Smooth muscle cell (in vitro differentiated cells): ENCODE measurements around the gene AOAH. TPM values are rescaled to one million over a fixed set of nuclear protein-coding genes. Genes with fewer than 3 reads are reported as not detected.

Source experiments
- DNase-seq: peaks from one replicate; lab custom pipeline; 2025; ENCODE audit not compliant: unreplicated experiment; lab: John Stamatoyannopoulos, UW
- H2AFZ ChIP-seq: fragments of 200-600 bp; sonication (generic); 2 replicates; pipeline ENCODE4 v1.6.0; 2016; ENCODE audit warnings: antibody characterized with exemption, low read depth, mild to moderate bottlenecking
- H3F3A ChIP-seq: fragments of 200-600 bp; sonication (generic); 2 replicates; pipeline ENCODE4 v1.6.0; 2017; ENCODE audit warnings: antibody characterized with exemption, low read depth
- H3K27ac ChIP-seq: fragments of 200-600 bp; sonication (generic); 2 replicates; pipeline ENCODE4 v1.5.1; 2016; ENCODE audit warnings: low read depth, mild to moderate bottlenecking
- H3K27me3 ChIP-seq: fragments of 200-600 bp; sonication (generic); 2 replicates; pipeline ENCODE4 v1.6.1; 2016; ENCODE audit warnings: low read depth, mild to moderate bottlenecking
- H3K36me3 ChIP-seq: fragments of 200-600 bp; sonication (generic); 2 replicates; pipeline ENCODE4 v1.5.1; 2016; ENCODE audit warnings: low read depth
- H3K4me1 ChIP-seq: fragments of 200-600 bp; sonication (generic); 2 replicates; pipeline ENCODE4 v1.5.1; 2016; ENCODE audit warnings: low read depth
- H3K4me2 ChIP-seq: fragments of 200-600 bp; sonication (generic); 2 replicates; pipeline ENCODE4 v1.6.0; 2016; ENCODE audit warnings: mild to moderate bottlenecking
- H3K4me3 ChIP-seq: fragments of 200-600 bp; sonication (generic); 2 replicates; pipeline ENCODE4 v1.5.1; 2016; ENCODE audit warnings: mild to moderate bottlenecking
- H3K79me2 ChIP-seq: fragments of 200-600 bp; sonication (generic); 2 replicates; pipeline ENCODE4 v1.6.0; 2016; ENCODE audit warnings: low read depth, mild to moderate bottlenecking
- H3K9ac ChIP-seq: fragments of 200-600 bp; sonication (generic); 2 replicates; pipeline ENCODE4 v1.6.0; 2016; ENCODE audit warnings: low read depth
- H3K9me3 ChIP-seq: fragments of 200-600 bp; sonication (generic); replicated peaks from 2 replicates; pipeline ENCODE4 v1.5.1; 2016; ENCODE audit warnings: low read depth
- H4K20me1 ChIP-seq: fragments of 200-600 bp; sonication (generic); 2 replicates; pipeline ENCODE4 v1.6.0; 2016; ENCODE audit warnings: low read depth
- CTCF ChIP-seq: fragments of 200-600 bp; sonication (generic); IDR thresholded peaks from 2 replicates; pipeline ENCODE4 v1.5.1; 2017; ENCODE audit warnings: borderline replicate concordance, mild to moderate bottlenecking, antibody characterized with exemption; ENCODE audit not compliant: insufficient read depth, poor library complexity, severe bottlenecking
- WGBS: methylation state at CpG from one replicate; pipeline ENCODE4 v1.1.7; 2016; ENCODE audit warnings: low lambda C conversion rate; 5-methylcytosine and 5-hydroxymethylcytosine counted together
- polyA plus RNA-seq: library from polyadenylated mRNA; unstranded; fragments of >200 nt; fragmentation: Nextera tagmentation; extraction: Ambion mirVana; gene quantifications from 2 replicates; pipeline ENCODE4 v1.2.1, GENCODE V29; 2016
- total RNA-seq: library from RNA; depleted of rRNA; stranded (reverse); fragments of >200 nt; gene quantifications from 2 replicates; pipeline ENCODE4 v1.2.3, GENCODE V29; 2014

Gene AOAH
- not detected in 2 replicates for total RNA-seq
- not detected in 2 replicates for polyA plus RNA-seq

- Histone ChIP-seq H3K9me3 (no peaks in the 10 kb centered on the region), H2AFZ (no peak within 1 kb of the TSS), H3K4me3 (no peak within 1 kb of the TSS), H3F3A (no peaks in the 10 kb centered on the region), H3K36me3 (no peaks in the 10 kb centered on the region), H3K4me1 (no peaks in the 10 kb centered on the region), H3K27ac (no peak within 1 kb of the TSS), H3K4me2 (no peak within 1 kb of the TSS), H3K27me3 (peaks cover 4% of the 10 kb centered on the region), H3K9ac (no peak within 1 kb of the TSS), H3K79me2 (no peaks in the 10 kb centered on the region), H4K20me1 (no peaks in the 10 kb centered on the region)
- no peak for DNase-seq
- 83% methylated on average over 14 of the region's 14 CpGs for WGBS
- TF ChIP-seq CTCF, result no peak
Measured at GRCh38 chr7:36723951-36724664, at the start of gene AOAH. AOAH (minus strand) TSS chr7:36724494; CDS start chr7:36724148, 346 bp downstream.

- Histone ChIP-seq H3K36me3 (no peaks in the 10 kb centered on the region), H3K4me3 (no peak overlapping the region), H4K20me1 (no peaks in the 10 kb centered on the region), H3K27me3 (no peaks in the 10 kb centered on the region), H2AFZ (no peak overlapping the region), H3K9ac (no peak overlapping the region), H3K4me2 (no peak overlapping the region), H3K9me3 (no peaks in the 10 kb centered on the region), H3K27ac (no peak overlapping the region), H3K79me2 (no peaks in the 10 kb centered on the region), H3K4me1 (peaks cover 2% of the 10 kb centered on the region), H3F3A (no peaks in the 10 kb centered on the region)
- WGBS, result 83% methylated on average over 1 of the region's 1 CpG
- no peak for TF ChIP-seq CTCF
- no peak for DNase-seq
Measured at GRCh38 chr7:36766451-36766850, 42.2 kb upstream of the AOAH start.

GRCh38 chr7:36765605-36766004, 41.3 kb upstream of the AOAH start:
- Histone ChIP-seq H3K4me3 (no peak overlapping the region), H2AFZ (no peak overlapping the region), H4K20me1 (no peaks in the 10 kb centered on the region), H3K36me3 (no peaks in the 10 kb centered on the region), H3K79me2 (no peaks in the 10 kb centered on the region), H3F3A (no peaks in the 10 kb centered on the region), H3K27me3 (no peaks in the 10 kb centered on the region), H3K9ac (no peak overlapping the region), H3K27ac (no peak overlapping the region), H3K9me3 (no peaks in the 10 kb centered on the region), H3K4me2 (no peak overlapping the region), H3K4me1 (peaks cover 2% of the 10 kb centered on the region)
- WGBS, result 73% methylated on average over 4 of the region's 4 CpGs
- DNase-seq, result no peak
- TF ChIP-seq CTCF, result no peak

GRCh38 chr7:36764929-36765328, 40.6 kb upstream of the AOAH start:
- Histone ChIP-seq H3K27me3 (no peaks in the 10 kb centered on the region), H3K4me3 (no peak overlapping the region), H3K36me3 (no peaks in the 10 kb centered on the region), H3K9ac (no peak overlapping the region), H3K4me1 (peaks cover 2% of the 10 kb centered on the region), H2AFZ (no peak overlapping the region), H4K20me1 (no peaks in the 10 kb centered on the region), H3K79me2 (no peaks in the 10 kb centered on the region), H3K4me2 (no peak overlapping the region), H3K27ac (no peak overlapping the region), H3F3A (no peaks in the 10 kb centered on the region), H3K9me3 (no peaks in the 10 kb centered on the region)
- no peak for TF ChIP-seq CTCF
- no peak for DNase-seq
- WGBS, result 83% methylated on average over 5 of the region's 5 CpGs
